Colonic mucosa (tissue), 4 donors: ENCODE measurements around the gene UBE2F. TPM values are rescaled to one million over a fixed set of nuclear protein-coding genes. Genes with fewer than 3 reads are reported as not detected.

Experiments
- DNase-seq: peaks from one replicate; pipeline ENCODE4 v3.0.0-alpha.2; 2020
- H3K27ac ChIP-seq: fragments of 200-600 bp; one replicate; pipeline ENCODE4 v1.8.0; 2021
- H3K27me3 ChIP-seq: fragments of 200-600 bp; one replicate; pipeline ENCODE4 v1.8.0; 2021
- H3K36me3 ChIP-seq: fragments of 200-600 bp; one replicate; pipeline ENCODE4 v1.8.0; 2021
- H3K4me1 ChIP-seq: fragments of 200-600 bp; one replicate; pipeline ENCODE4 v1.8.0; 2021; ENCODE audit warnings: mild to moderate bottlenecking
- H3K4me3 ChIP-seq: fragments of 200-600 bp; one replicate; pipeline ENCODE4 v1.8.0; 2021
- H3K9ac ChIP-seq, 2 donors: one replicate each; pipeline ENCODE4 v1.7.0; 2013; ENCODE audit warnings: control low read depth in 2 of 2, low read depth in 2 of 2, low read length in 2 of 2
- H3K9me3 ChIP-seq: fragments of 200-600 bp; one replicate; pipeline ENCODE4 v1.8.0; 2021
- CTCF ChIP-seq: fragments of 200-600 bp; IDR thresholded peaks from one replicate; pipeline ENCODE4 v1.8.0; 2022; ENCODE audit warnings: antibody characterized with exemption, mild to moderate bottlenecking
- intact Hi-C: fragments of 100-400 bp; cut with DNase I; formaldehyde crosslinking; loops from one replicate; pipeline ENCODE4 v1.14.1; 2022
- total RNA-seq, 2 donors: library from RNA; stranded (reverse); fragmentation: NEBNext Ultra II Directional in 1 of 2; extraction: Animal tissue kit (Norgen Biotek cat#: 25700) in 1 of 2; gene quantifications; one replicate each; pipeline ENCODE4 v1.2.1, GENCODE V29; 2021
- donor health status: healthy.
- donor health status: DM: no; HTN: no; CAD: no.
- donor health status: DM: no; HTN: no; CAD: no.

Gene UBE2F
- total RNA-seq, 2 donors from 2014 or later: 51.8 to 54.7 TPM

- no peak overlapping the region for H3K27ac ChIP-seq
- no peak overlapping the region for H3K4me3 ChIP-seq
- no peaks in the 10 kb centered on the region for H3K27me3 ChIP-seq
- intact Hi-C loops: no loop called here
- H3K9ac ChIP-seq: no peak overlapping the region
- DNase-seq: no peak
- no peaks in the 10 kb centered on the region for H3K9me3 ChIP-seq
- no peak for TF ChIP-seq CTCF
- H3K4me1 ChIP-seq: no peaks in the 10 kb centered on the region
- H3K36me3 ChIP-seq: no peaks in the 10 kb centered on the region
Measured at GRCh38 chr2:237998530-237998929, 31.7 kb downstream of the UBE2F start.

- Histone ChIP-seq H3K9me3 (no peaks in the 10 kb centered on the region), H3K4me1 (no peaks in the 10 kb centered on the region), H3K36me3 (no peaks in the 10 kb centered on the region), H3K27me3 (no peaks in the 10 kb centered on the region), H3K27ac (no peak overlapping the region), H3K4me3 (no peak overlapping the region), H3K9ac (no peak overlapping the region)
- no peak for DNase-seq
- intact Hi-C loops: no loop called here
- no peak for TF ChIP-seq CTCF
Measured at GRCh38 chr2:238003234-238004031, 36.6 kb downstream of the UBE2F start.

GRCh38 chr2:238004077-238004830 is 37.4 kb downstream of the UBE2F start:
- no peak overlapping the region for H3K27ac ChIP-seq
- no peaks in the 10 kb centered on the region for H3K4me1 ChIP-seq
- no peak overlapping the region for H3K4me3 ChIP-seq
- H3K9ac ChIP-seq: no peak overlapping the region
- H3K27me3 ChIP-seq: no peaks in the 10 kb centered on the region
- H3K9me3 ChIP-seq: no peaks in the 10 kb centered on the region
- H3K36me3 ChIP-seq: no peaks in the 10 kb centered on the region
- DNase-seq: no peak
- intact Hi-C loops: no loop called here
- no peak for TF ChIP-seq CTCF

- no peak for TF ChIP-seq CTCF
Measured at GRCh38 chr2:238005528-238005927, 38.7 kb downstream of the UBE2F start.

GRCh38 chr2:238006510-238006909 is 39.7 kb downstream of the UBE2F start:
- intact Hi-C loops: no loop called here
- Histone ChIP-seq H3K27ac (no peak overlapping the region), H3K4me1 (no peaks in the 10 kb centered on the region), H3K9ac (no peak overlapping the region), H3K27me3 (no peaks in the 10 kb centered on the region), H3K9me3 (no peaks in the 10 kb centered on the region), H3K36me3 (no peaks in the 10 kb centered on the region), H3K4me3 (no peak overlapping the region)
- no peak for TF ChIP-seq CTCF
- DNase-seq: no peak

More at GRCh38 chr2:238005528-238005927, 38.7 kb downstream of the UBE2F start:
- H3K9ac ChIP-seq: no peak overlapping the region
- no peaks in the 10 kb centered on the region for H3K27me3 ChIP-seq
- intact Hi-C loops: no loop called here
- H3K4me1 ChIP-seq: no peaks in the 10 kb centered on the region
- H3K4me3 ChIP-seq: no peak overlapping the region
- no peak overlapping the region for H3K27ac ChIP-seq
- no peaks in the 10 kb centered on the region for H3K36me3 ChIP-seq
- no peaks in the 10 kb centered on the region for H3K9me3 ChIP-seq
- DNase-seq: no peak
